ENCODE data around the gene DYRK4. TPM values are rescaled to one million over a fixed set of nuclear protein-coding genes. Genes with fewer than 3 reads are reported as not detected.

Gene DYRK4
- polyA plus RNA-seq, 1 donor (not counting 4 experiments of a cell fraction or from before 2014, with no cell fraction given), result 64.6 TPM

GRCh38 chr12:4557586-4557985 lies 4.4 kb upstream of the DYRK4 start:
- Histone ChIP-seq H3K4me2 (ENCODE audit: control insufficient read depth, extremely low read depth, insufficient read depth, low read depth, low read length) (no peak overlapping the region), H3K9ac (ENCODE audit: control insufficient read depth, extremely low read depth, insufficient read depth, low read length) (no peak overlapping the region), H3K4me3 (ENCODE audit: control insufficient read depth in 2 of 3, extremely low read depth in 1 of 3, insufficient read depth in 2 of 3, low read depth in 1 of 3, low read length in 3 of 3) (no peak overlapping the region), H3K9me3 (ENCODE audit: control insufficient read depth, low read depth, low read length) (no peaks in the 10 kb centered on the region), H4K20me1 (ENCODE audit: control insufficient read depth, extremely low read depth, insufficient read depth, low read length) (no peaks in the 10 kb centered on the region), H3K79me2 (ENCODE audit: control insufficient read depth, insufficient read depth, low read length) (no peaks in the 10 kb centered on the region), H3K27me3 (ENCODE audit: control insufficient read depth, extremely low read depth, insufficient read depth, low read length) (peaks cover 4% of the 10 kb centered on the region), H3K27ac (ENCODE audit: control insufficient read depth, insufficient read depth, low read length) (no peak overlapping the region), H3K4me1 (ENCODE audit: control insufficient read depth, extremely low read depth, insufficient read depth, low read length) (no peaks in the 10 kb centered on the region), H3K9me1 (ENCODE audit: control insufficient read depth, extremely low read depth, insufficient read depth, low read length) (no peaks in the 10 kb centered on the region), H2AFZ (ENCODE audit: control insufficient read depth, low read length) (no peak overlapping the region), H3K36me3 (ENCODE audit: control insufficient read depth in 2 of 2, extremely low read depth in 1 of 2, insufficient read depth in 2 of 2, low read length in 2 of 2) (no peaks in the 10 kb centered on the region)
- no peak for FAIRE-seq
- dilution Hi-C loops (cut with MboI; ENCODE audit: extremely low pct_ligation_motif_present, low sequenced_read_pairs), result no loop called here
- no peak for DNase-seq (ENCODE audit: low read depth, low spot score)
- TF ChIP-seq EZH2 (IDR thresholded peaks at IDR 0.05; ENCODE audit: low read length), result no peak
- TF ChIP-seq CTCF (optimal IDR thresholded peaks at IDR 0.05 in 1 of 3, IDR thresholded peaks at IDR 0.05 in 1 of 3, conservative IDR thresholded peaks at IDR 0.05 in 1 of 3; ENCODE audit: extremely low read depth in 1 of 3, insufficient read depth in 2 of 3, low read length in 3 of 3), result no peak

GRCh38 chr12:4558171-4558570 lies 3.8 kb upstream of the DYRK4 start:
- DNase-seq (ENCODE audit: low read depth, low spot score), result no peak

More at GRCh38 chr12:4558171-4558570, 3.8 kb upstream of the DYRK4 start:
- Histone ChIP-seq H2AFZ (ENCODE audit: control insufficient read depth, low read length) (no peak overlapping the region), H3K4me1 (ENCODE audit: control insufficient read depth, extremely low read depth, insufficient read depth, low read length) (no peaks in the 10 kb centered on the region), H3K27ac (ENCODE audit: control insufficient read depth, insufficient read depth, low read length) (no peak overlapping the region), H3K36me3 (ENCODE audit: control insufficient read depth in 2 of 2, extremely low read depth in 1 of 2, insufficient read depth in 2 of 2, low read length in 2 of 2) (no peaks in the 10 kb centered on the region), H3K9ac (ENCODE audit: control insufficient read depth, extremely low read depth, insufficient read depth, low read length) (no peak overlapping the region), H3K9me1 (ENCODE audit: control insufficient read depth, extremely low read depth, insufficient read depth, low read length) (no peaks in the 10 kb centered on the region), H3K9me3 (ENCODE audit: control insufficient read depth, low read depth, low read length) (no peaks in the 10 kb centered on the region), H3K4me3 (ENCODE audit: control insufficient read depth in 2 of 3, extremely low read depth in 1 of 3, insufficient read depth in 2 of 3, low read depth in 1 of 3, low read length in 3 of 3) (no peak overlapping the region), H4K20me1 (ENCODE audit: control insufficient read depth, extremely low read depth, insufficient read depth, low read length) (no peaks in the 10 kb centered on the region), H3K4me2 (ENCODE audit: control insufficient read depth, extremely low read depth, insufficient read depth, low read depth, low read length) (no peak overlapping the region), H3K79me2 (ENCODE audit: control insufficient read depth, insufficient read depth, low read length) (no peaks in the 10 kb centered on the region), H3K27me3 (ENCODE audit: control insufficient read depth, extremely low read depth, insufficient read depth, low read length) (peaks cover 4% of the 10 kb centered on the region)
- dilution Hi-C loops (cut with MboI; ENCODE audit: extremely low pct_ligation_motif_present, low sequenced_read_pairs), result no loop called here
- TF ChIP-seq CTCF (optimal IDR thresholded peaks at IDR 0.05 in 1 of 3, IDR thresholded peaks at IDR 0.05 in 1 of 3, conservative IDR thresholded peaks at IDR 0.05 in 1 of 3; ENCODE audit: extremely low read depth in 1 of 3, insufficient read depth in 2 of 3, low read length in 3 of 3), result no peak
- TF ChIP-seq EZH2 (IDR thresholded peaks at IDR 0.05; ENCODE audit: low read length), result no peak
- no peak for FAIRE-seq
